H9 (cell line): ENCODE measurements around the gene KLHL41. TPM values are rescaled to one million over a fixed set of nuclear protein-coding genes. Genes with fewer than 3 reads are reported as not detected.

ENCODE experiments used
- DNase-seq: peaks from one replicate; pipeline ENCODE4 v3.0.0-alpha.2; 2017
- H2AFZ ChIP-seq: one replicate; pipeline ENCODE4 v1.6.1; 2013; ENCODE audit warnings: mild to moderate bottlenecking, low read length, control low read depth, moderate library complexity
- H2AK5ac ChIP-seq: 2 replicates; pipeline ENCODE4 v1.6.1; 2013; ENCODE audit warnings: low read length, control low read depth, mixed read lengths; ENCODE audit not compliant: insufficient read length
- H2BK120ac ChIP-seq: one replicate; pipeline ENCODE4 v1.6.1; 2013; ENCODE audit warnings: low read depth, mild to moderate bottlenecking, low read length, control low read depth, inconsistent platforms; ENCODE audit not compliant: poor library complexity, severe bottlenecking
- H2BK12ac ChIP-seq: 2 replicates; pipeline ENCODE4 v1.6.1; 2013; ENCODE audit warnings: low read length, control low read depth, mixed read lengths, low read depth; ENCODE audit not compliant: insufficient read length
- H2BK15ac ChIP-seq: 2 replicates; pipeline ENCODE4 v1.6.1; 2013; ENCODE audit warnings: low read depth, low read length, control low read depth
- H2BK20ac ChIP-seq: one replicate; pipeline ENCODE4 v1.6.1; 2013; ENCODE audit warnings: low read depth, mild to moderate bottlenecking, low read length, control low read depth, inconsistent platforms; ENCODE audit not compliant: poor library complexity, severe bottlenecking
- H2BK5ac ChIP-seq: 2 replicates; pipeline ENCODE4 v1.6.1; 2013; ENCODE audit warnings: low read length, control low read depth, mixed read lengths; ENCODE audit not compliant: insufficient read length
- H3K14ac ChIP-seq: 2 replicates; pipeline ENCODE4 v1.6.1; 2013; ENCODE audit warnings: low read length, control low read depth; ENCODE audit not compliant: insufficient read depth
- H3K18ac ChIP-seq: 2 replicates; pipeline ENCODE4 v1.6.1; 2013; ENCODE audit warnings: low read depth, mild to moderate bottlenecking, mixed read lengths, low read length, control low read depth; ENCODE audit not compliant: insufficient read length
- H3K23ac ChIP-seq: 2 replicates; pipeline ENCODE4 v1.6.1; 2013; ENCODE audit warnings: low read length, control low read depth, mixed read lengths, low read depth; ENCODE audit not compliant: insufficient read length
- H3K23me2 ChIP-seq: 2 replicates; pipeline ENCODE4 v1.6.1; 2013; ENCODE audit warnings: low read depth, mild to moderate bottlenecking, mixed read lengths, low read length, control low read depth; ENCODE audit not compliant: insufficient read length, poor library complexity, severe bottlenecking
- H3K27ac ChIP-seq: 2 replicates; pipeline ENCODE4 v1.5.1; 2013; ENCODE audit warnings: low read length, control low read depth, mixed read lengths, low read depth; ENCODE audit not compliant: insufficient read length
- H3K27me3 ChIP-seq: 2 replicates; pipeline ENCODE4 v1.6.1; 2013; ENCODE audit warnings: low read length, control low read depth, inconsistent platforms; ENCODE audit not compliant: insufficient read depth
- H3K4ac ChIP-seq: 2 replicates; pipeline ENCODE4 v1.6.1; 2013; ENCODE audit warnings: low read depth, mild to moderate bottlenecking, control low read depth, inconsistent platforms, low read length, moderate library complexity
- H3K4me1 ChIP-seq: 2 replicates; pipeline ENCODE4 v1.6.1; 2013; ENCODE audit warnings: low read length, control low read depth, inconsistent platforms; ENCODE audit not compliant: insufficient read depth
- H3K4me2 ChIP-seq: 2 replicates; pipeline ENCODE4 v1.6.1; 2013; ENCODE audit warnings: low read length, control low read depth, mixed read lengths; ENCODE audit not compliant: insufficient read length, insufficient read depth
- H3K56ac ChIP-seq: 2 replicates; pipeline ENCODE4 v1.6.1; 2013; ENCODE audit warnings: low read depth, mild to moderate bottlenecking, mixed read lengths, low read length, control low read depth; ENCODE audit not compliant: insufficient read length
- H3K79me1 ChIP-seq: 2 replicates; pipeline ENCODE4 v1.6.1; 2013; ENCODE audit warnings: low read depth, mild to moderate bottlenecking, moderate library complexity, low read length, control low read depth, inconsistent platforms; ENCODE audit not compliant: insufficient read depth, poor library complexity, severe bottlenecking
- H3K79me2 ChIP-seq: 2 replicates; pipeline ENCODE4 v1.6.1; 2013; ENCODE audit warnings: low read length, control low read depth, inconsistent platforms; ENCODE audit not compliant: insufficient read depth
- H3K9ac ChIP-seq: 2 replicates; pipeline ENCODE4 v1.6.1; 2013; ENCODE audit warnings: low read length, control low read depth, mixed read lengths; ENCODE audit not compliant: insufficient read length; ENCODE audit errors: extremely low read depth
- H3K9me3 ChIP-seq: one replicate; pipeline ENCODE4 v1.6.1; 2013; ENCODE audit warnings: low read depth, low read length, inconsistent platforms; ENCODE audit not compliant: control insufficient read depth
- H3T11ph ChIP-seq: one replicate; pipeline ENCODE4 v1.6.1; 2013; ENCODE audit warnings: mild to moderate bottlenecking, low read length, control low read depth, inconsistent platforms
- H4K20me1 ChIP-seq: one replicate; pipeline ENCODE4 v1.6.1; 2013; ENCODE audit not compliant: control insufficient read depth, insufficient read length, insufficient read depth
- H4K5ac ChIP-seq: 2 replicates; pipeline ENCODE4 v1.6.1; 2013; ENCODE audit warnings: low read depth, mild to moderate bottlenecking, mixed read lengths, low read length, control low read depth; ENCODE audit not compliant: insufficient read length
- H4K8ac ChIP-seq: replicated peaks from 2 replicates; pipeline ENCODE4 v1.6.1; 2013; ENCODE audit warnings: low read length, control low read depth, mixed read lengths, low read depth; ENCODE audit not compliant: insufficient read length
- H4K91ac ChIP-seq: 2 replicates; pipeline ENCODE4 v1.6.1; 2013; ENCODE audit warnings: low read depth, mild to moderate bottlenecking, moderate library complexity, mixed read lengths, low read length, control low read depth; ENCODE audit not compliant: insufficient read length
- H3K27ac Mint-ChIP-seq, 3 experiments: 2 replicates in 2 of 3; 3 replicates in 1 of 3; pipeline ENCODE4 v1.8.0; 2020 to 2021; ENCODE audit warnings: mixed read lengths in 3 of 3, mild to moderate bottlenecking in 1 of 3, moderate library complexity in 1 of 3
- H3K27me3 Mint-ChIP-seq: 2 replicates; pipeline ENCODE4 v1.8.0; 2021; ENCODE audit warnings: low read depth, mild to moderate bottlenecking, moderate library complexity, mixed read lengths
- H3K36me3 Mint-ChIP-seq, 3 experiments: 2 replicates in 2 of 3; 3 replicates in 1 of 3; pipeline ENCODE4 v1.8.0; 2020 to 2021; ENCODE audit warnings: low read depth in 3 of 3, mixed read lengths in 3 of 3; ENCODE audit not compliant: insufficient read depth in 1 of 3
- H3K4me1 Mint-ChIP-seq, 2 experiments: 2 replicates each; pipeline ENCODE4 v1.8.0; 2020; ENCODE audit warnings: mixed read lengths in 2 of 2
- H3K4me3 Mint-ChIP-seq, 2 experiments: 2 replicates in 1 of 2; 3 replicates in 1 of 2; pipeline ENCODE4 v1.8.0; 2020 to 2021; ENCODE audit warnings: mild to moderate bottlenecking in 2 of 2, mixed read lengths in 2 of 2, moderate library complexity in 1 of 2
- H3K9me3 Mint-ChIP-seq, 2 experiments: 2 replicates in 1 of 2; 3 replicates in 1 of 2; pipeline ENCODE4 v1.8.0; 2020; ENCODE audit warnings: mild to moderate bottlenecking in 2 of 2, mixed read lengths in 2 of 2, moderate library complexity in 1 of 2
- CTCF ChIP-seq: fragments of 200-600 bp; sonication (generic); conservative IDR thresholded peaks from 3 replicates; pipeline ENCODE4 v1.8.0; 2021; ENCODE audit warnings: antibody characterized with exemption, mild to moderate bottlenecking
- WGBS: extraction: QIAGEN DNeasy Blood & Tissue Kit; methylation state at CpG from one replicate; pipeline ENCODE4 v1.1.7; 2013; ENCODE audit warnings: missing lambda C conversion rate, low lambda C conversion rate, mixed read lengths; ENCODE audit not compliant: insufficient read length; ENCODE audit errors: extremely low coverage; 5-methylcytosine and 5-hydroxymethylcytosine counted together
- total RNA-seq: library from RNA; stranded (reverse); gene quantifications from 2 replicates; pipeline ENCODE4 v1.2.1, GENCODE V29; 2021

KLHL41 gene
- total RNA-seq, 1 experiment from 2014 or later, result not detected

- Mint-ChIP-seq H3K27me3 (no peaks in the 10 kb centered on the region), H3K9me3 (no peaks in the 10 kb centered on the region), H3K4me1 (no peaks in the 10 kb centered on the region), H3K36me3 (peaks cover 2 to 35% (median 34%) of the 10 kb centered on the region in 3 experiments; a peak in 6 of 7 replicates), H3K27ac (no peak overlapping the region), H3K4me3 (no peak overlapping the region)
- no peaks in the 10 kb centered on the region for H4K20me1 ChIP-seq
- H3T11ph ChIP-seq, result no peak overlapping the region
- H3K18ac ChIP-seq, result no peak overlapping the region
- no peak overlapping the region for H3K23ac ChIP-seq
- no peaks in the 10 kb centered on the region for H3K79me1 ChIP-seq
- H3K14ac ChIP-seq, result no peak overlapping the region
- no peak overlapping the region for H2AK5ac ChIP-seq
- H3K56ac ChIP-seq, result no peak overlapping the region
- H3K27ac ChIP-seq, result no peak overlapping the region
- H3K23me2 ChIP-seq, result no peaks in the 10 kb centered on the region
- DNase-seq, result no peak
- H3K79me2 ChIP-seq, result no peaks in the 10 kb centered on the region
- no peak overlapping the region for H2BK12ac ChIP-seq
- no peak overlapping the region for H2BK20ac ChIP-seq
- H3K4me2 ChIP-seq, result no peak overlapping the region
- no peak overlapping the region for H4K91ac ChIP-seq
- H3K4ac ChIP-seq, result no peak overlapping the region
- H2BK120ac ChIP-seq, result no peak overlapping the region
- no peak overlapping the region for H2AFZ ChIP-seq
- H3K9me3 ChIP-seq, result no peaks in the 10 kb centered on the region
- WGBS, result no CpG with 5 or more reads among the region's 2 CpGs
- no peak overlapping the region for H2BK5ac ChIP-seq
- no peak overlapping the region for H4K5ac ChIP-seq
- no peak for TF ChIP-seq CTCF
- H3K4me1 ChIP-seq, result no peaks in the 10 kb centered on the region
- no peak overlapping the region for H2BK15ac ChIP-seq
- H4K8ac ChIP-seq, result no peak overlapping the region
- no peak overlapping the region for H3K9ac ChIP-seq
- no peaks in the 10 kb centered on the region for H3K27me3 ChIP-seq
Measured at GRCh38 chr2:169540146-169540545, 30.6 kb downstream of the KLHL41 start.
